IPS-NIHi11 (cell line): ENCODE data around the gene PAX2.

ENCODE experiments used
- DNase-seq: peaks from one replicate; pipeline ENCODE4 v3.0.0; 2012; ENCODE audit warnings: mixed read lengths, low spot score

The PAX2 gene

DNA sequence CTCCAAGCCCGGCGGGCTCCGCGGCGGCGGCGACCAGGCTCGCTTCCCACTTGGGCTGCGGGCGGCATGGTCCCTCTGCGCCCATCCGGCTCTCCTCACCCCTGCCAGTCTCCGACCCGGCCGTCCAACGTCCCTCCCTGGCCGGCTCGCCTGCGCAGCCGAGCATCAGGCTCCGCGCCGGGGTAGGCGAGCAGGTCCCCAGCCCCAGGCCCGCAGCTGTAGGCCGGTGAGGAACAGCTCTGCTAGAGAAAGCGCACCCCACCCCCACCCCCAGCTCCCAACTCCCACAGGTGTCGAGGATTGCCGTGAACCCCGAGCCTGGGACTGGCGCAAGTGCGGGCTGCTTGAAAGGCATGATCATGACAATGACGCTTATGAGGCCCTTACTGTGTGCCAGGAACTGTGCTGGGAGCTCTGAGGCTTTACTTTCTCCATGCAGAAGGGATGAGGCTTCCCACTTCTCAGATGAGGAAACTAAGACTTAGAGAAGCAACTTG lies 20.8 kb upstream of the PAX2 start:
- no peak for DNase-seq

DNA sequence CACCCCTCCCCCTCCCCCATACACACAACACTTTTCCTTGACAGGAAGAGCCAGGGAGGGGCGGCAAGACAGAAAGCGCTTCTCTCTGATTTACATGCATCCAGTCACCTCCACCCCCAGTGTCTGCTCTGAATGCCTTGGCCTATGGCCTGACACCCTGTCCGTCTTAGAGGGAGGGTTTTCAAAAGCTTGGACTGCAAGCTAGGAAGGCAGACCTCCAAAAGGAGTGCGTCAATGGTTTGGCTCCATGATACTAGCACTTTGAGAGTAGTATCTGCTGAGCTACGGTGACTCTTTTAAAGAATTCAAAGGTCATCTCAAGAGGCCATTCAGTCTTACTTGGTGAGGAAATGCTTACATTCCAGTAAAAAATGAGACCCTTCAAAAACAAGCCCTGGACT lies 20.3 kb upstream of the PAX2 start:
- DNase-seq: no peak

DNA sequence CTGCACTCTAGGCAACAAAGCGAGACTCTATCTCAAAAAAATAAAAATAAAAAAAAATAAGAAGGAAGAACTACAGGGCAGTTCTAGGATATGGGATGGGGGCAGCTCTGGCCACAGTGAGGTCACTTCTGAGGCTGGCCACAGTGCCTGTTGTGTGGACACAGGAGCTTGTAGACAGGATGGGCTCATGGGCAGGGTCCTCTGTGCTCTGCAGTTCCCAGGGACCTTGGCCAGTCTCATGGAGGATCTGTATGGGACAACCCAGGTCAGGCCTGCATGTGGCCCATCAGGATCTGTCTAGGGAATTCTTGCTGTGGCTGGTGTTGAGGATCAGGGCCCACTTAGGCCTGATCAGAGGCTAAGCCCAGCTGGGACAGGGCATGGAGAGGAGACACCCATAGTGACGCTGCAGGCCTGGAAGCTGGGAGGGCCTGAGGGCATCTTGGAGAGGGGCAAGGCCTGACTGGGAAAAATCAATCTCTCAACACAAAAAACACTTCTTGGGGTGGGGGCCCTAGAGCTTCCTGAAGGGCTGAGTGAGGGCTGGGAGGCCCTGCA lies 19.4 kb upstream of the PAX2 start:
- DNase-seq: no peak

DNA sequence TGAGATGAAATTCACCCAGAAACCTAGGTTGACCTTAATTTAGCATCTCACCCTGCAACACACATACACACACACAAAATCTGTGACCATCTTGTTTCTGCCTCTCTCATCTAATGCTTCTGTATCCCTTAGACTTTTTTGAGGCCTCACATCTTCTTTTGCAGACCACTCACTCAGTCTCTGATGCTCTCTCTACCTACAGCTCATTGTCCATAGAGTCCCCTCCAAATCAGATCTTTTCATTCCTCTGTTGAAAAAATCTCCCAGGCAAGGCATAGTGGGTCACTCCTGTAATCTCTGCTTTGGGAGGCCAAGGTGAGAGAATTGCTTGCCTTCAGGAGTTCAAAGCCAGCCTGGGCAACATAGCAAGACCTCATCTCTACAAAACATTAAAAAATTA lies 17.6 kb upstream of the PAX2 start:
- no peak for DNase-seq

DNA sequence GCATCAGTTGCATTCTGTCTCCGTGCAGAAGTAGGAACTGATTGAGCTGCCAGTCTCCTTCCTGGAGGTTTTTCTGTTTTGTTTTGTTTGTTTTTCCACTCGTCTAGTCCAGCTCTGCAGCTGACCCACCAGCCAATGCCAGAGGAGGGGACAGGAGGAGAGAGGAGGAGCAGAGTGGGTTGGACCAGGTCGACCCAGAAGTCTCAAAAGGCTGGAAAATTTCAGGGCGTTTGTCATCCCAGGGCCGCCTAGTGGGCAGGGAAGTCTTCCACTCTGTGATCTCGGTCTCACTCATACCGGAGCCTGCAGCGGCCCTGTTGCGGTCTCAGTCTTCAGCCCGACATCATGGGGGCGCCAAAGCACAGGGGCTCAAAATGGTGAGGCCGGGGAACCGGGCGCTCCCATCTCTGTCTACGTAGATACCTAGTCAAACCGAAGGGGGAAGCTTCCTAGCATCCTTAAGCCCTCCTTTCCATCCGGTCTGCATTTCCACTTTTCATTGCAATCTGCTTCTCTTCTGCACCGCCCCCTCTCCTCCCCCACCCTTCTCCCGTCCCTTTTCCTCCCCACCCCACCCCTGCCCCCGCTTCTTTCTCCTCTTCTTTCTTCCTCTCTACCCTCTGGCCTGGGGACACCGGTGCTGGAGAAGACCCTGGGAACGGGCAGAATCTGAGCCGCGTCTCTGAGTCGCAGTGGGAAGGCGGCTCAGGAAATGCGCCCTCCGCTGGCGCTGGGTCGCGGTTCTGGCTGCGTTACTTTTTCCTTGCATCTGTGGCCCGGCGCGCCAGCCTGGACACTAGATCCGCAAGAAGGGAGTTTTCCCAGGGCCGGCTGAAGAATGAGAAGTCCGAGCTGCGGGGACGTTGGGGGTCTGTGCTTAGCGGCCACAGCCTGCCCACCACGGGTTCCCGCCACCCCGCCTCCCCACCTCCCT lies 16.2 kb upstream of the PAX2 start:
- DNase-seq: no peak

DNA sequence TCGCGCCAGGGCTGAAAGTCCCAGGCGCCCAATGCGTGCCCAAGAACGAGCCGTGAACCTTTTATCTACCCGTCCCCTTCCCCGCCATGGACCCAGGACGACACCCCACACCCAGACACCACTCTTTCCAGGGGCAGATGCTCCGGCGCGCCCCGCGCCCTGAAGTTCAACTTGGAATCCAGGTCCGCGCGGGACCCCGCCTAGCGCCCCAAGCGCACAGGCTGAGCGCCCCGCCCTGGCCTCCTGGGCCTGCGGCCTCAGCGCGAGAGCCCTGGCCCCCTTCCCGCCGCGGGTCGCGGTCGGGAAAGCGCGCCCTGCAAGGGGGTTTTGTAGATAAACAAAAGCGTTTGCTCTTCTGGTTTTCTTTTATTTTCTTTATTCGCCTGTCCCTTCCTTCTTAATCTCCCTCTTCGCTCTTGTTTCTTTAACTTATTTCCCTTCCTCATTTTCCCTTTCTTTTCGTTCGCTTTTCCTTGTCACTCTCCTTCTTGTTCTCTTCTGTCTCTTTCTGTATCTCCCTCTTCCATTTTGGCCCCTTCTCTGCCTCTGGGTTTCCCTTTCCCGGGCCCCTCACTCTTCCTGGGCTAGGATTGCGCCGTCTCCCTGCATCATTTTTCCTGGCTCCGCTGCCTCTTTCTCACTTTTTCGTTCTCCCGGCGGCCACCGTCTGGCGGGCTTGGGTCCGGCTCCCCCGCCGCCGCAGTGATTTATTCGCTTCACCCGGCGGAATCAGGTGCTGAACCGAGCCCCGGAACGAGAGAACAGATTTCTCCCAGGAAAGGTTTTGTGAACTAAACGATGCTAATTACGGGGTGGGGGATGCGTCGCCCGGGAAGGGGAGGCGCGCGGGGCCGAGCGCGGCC lies 15.3 kb upstream of the PAX2 start:
- DNase-seq: no peak

DNA sequence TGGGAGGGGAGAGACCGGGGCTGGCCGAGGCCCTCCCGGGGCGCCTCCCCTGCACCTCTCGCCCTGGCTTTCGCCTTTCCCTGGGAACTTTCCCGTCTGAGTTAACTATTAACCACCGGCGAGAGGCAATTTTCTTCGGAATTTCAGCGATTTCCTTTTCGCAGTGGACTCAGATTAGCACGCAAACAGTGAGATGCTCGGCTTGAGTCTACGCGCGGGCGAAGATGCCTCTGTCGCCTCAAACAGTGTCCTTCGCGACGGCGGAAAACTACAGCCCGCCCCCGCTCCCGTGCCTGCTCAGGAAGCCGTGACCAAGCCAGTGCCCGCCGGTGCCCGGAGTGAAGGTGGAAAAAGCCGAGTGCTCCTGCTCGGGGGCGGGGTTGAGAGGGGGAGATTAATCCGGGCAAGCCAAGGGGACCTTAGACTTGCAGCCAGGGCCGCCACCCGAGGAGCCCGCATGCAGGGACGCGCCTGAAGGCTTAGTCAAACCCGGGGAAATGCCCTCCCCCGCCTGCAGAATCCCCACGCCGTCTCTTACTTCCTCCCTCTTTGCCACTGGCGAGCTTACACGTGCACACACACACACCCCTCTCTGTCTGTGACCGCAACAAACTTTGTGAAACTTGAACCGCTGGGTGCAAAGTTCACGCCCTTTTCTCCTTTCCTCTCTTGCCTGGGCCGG lies 14.5 kb upstream of the PAX2 start:
- no peak for DNase-seq

DNA sequence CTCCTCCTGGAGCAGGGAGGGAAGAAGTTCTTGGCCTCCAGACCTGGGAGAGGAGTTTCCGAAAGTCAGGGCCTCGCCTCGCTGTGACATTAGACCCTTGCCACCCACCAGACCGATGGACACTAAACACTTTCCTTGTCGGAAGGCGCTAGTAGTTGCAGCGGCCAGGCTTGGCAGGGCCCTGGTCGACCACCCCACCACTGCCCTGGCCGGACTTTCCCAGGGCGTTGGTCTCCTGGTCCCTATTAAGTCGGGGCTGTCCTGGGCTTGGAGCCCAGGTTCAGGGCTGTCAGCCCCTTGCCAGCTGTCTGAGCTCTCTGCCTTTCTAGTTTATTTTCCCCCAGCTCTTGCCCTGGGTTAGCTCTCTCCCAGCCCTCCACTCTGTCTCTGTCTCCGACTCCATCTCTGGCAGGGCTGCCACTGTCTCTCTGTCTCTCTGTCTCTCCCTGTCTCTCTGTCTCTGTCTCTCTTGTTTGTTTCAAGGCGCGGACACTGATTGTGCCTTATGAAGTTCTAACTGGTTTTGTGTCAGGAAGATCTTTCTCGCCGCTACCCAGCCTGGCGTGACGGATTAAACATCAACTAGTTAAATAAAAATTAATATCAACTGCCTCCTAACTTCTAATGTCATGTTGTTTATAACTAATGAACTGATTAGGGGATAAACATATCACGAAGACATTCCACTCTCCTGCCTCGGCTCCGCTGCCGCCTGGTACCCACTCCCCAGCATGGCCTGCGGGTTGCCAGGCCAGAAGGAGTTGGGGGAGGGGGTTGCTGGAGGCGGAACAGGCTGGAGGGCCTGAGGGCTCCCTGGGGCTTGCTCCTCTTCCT lies 13.8 kb upstream of the PAX2 start:
- no peak for DNase-seq

DNA sequence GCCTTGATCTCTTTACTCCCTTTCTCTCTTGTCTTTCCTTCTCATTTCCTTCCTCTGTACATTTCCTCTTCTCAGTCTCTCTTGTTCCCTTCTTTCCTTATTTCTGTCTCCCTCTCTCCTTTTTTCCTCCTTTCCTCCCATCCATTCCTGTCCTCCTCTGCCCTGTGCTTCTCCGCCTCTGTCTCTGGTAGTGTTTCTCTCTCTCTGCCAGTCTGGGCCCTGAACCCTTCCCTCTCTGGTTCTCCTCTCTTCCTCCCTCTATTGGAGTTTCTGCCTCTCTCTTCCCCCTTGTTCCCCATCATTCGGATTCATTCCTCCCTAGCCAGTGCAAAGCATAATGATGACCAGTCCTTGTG lies 13.2 kb upstream of the PAX2 start:
- DNase-seq: no peak

DNA sequence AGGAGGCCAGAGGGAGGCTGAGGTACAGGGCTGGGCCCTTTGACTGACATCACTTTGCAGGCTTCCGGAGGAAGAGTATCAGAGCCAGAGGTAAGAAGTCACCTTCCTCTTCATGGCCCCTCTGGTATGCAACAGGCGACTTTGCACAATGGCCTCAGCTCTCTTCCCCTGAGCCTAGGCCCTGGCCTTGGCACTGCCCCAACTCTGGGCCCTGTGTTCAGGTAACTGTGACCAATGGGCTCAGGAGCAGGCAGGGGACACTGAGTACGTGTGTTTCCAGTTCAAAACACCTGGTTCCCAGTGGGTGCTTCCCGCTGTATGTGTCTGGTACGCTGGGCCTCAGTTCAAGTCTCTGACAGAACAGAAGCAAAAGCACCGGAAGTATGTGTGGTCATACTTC lies 12.1 kb upstream of the PAX2 start:
- no peak for DNase-seq

DNA sequence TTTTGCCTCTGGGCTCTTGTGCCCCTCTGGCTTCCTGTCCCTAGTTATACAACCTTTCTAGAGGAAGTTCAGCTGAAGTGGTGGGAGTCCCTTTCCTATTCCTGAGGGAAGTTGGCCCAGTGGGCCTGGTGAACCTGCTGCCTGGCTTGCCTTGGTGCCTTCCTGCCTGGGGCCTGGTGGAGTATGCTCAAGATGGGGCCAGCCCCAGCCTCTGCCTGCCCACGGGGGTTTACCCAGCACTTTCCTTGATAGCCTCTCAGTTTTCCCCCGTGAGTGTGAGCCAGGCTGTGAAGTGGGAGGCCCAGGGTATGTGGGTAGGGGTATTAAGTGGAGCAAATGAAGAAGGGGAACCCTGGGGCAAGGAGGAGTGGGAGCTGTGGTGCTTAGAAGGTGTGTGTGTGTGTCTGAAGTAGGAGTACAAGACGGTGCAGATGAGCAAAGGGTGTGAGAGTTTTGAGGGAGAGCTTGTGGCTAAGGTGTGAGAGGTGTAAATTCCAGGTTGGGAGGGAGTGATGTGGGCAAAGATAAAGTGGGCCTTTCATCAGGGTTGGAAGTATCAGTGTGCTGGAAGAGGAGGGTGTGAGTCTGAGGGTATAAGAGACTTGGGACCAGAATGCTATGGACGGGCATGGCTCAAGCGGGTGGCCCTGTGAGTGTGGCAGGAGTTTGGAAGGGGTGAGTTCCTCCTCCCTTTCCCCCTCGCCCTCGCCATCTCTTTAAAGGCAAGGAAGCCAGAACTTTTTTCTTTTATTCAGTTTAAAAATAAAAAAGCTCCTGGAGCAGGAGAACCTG lies 10.9 kb upstream of the PAX2 start:
- DNase-seq: no peak

DNA sequence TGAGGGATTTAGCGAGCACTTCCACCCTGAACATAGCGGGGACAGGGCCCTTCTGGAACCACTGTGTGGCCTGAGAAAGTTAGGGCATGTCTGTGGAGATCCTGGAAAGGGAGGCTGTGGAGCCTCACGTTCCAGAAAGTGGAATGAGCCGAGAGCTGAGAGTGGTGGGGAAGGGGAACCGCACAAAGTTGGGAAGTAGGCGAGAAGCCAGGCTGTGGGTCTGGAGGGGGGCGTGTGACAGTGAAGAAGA lies 10.4 kb upstream of the PAX2 start:
- no peak for DNase-seq

DNA sequence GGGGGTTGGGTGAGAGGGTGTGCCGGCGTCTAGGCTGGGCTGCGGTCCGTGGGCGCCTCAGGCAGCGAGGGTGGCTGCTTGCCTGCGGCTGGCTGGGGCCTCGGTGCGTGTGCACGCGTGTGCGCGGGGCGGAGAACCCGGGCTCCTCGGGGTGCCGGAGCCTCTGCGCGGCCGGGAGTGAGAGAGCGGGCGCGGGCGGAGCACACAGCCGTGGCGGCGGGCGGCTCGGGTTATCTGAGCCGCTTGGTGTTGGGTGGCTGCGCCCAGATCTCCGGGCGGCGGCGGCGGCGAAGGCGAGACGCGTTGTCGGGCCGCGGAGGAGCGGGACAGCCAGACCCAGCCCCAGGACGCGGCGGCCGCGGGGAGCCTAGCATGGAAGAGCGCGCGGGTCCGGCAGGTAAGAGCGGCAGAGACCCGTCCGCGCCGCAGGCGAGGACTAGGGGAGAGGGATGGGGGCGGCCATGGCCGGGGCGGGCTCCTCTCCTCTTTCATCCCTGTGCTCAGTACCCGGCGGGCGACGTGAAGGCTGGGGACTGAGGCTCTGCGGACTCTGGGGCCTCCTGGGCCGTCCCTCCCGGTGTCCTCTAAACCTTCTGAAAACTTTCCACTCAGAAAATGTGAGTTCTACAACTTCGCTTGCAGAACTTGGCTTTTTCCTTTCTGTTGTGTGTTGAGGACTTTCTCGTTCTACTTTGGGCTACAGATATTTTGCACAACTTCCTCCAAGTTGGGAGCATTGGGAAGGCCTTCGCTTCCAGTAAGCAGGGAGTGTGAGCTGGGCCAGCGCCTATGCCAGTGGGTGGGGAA lies 9.8 kb upstream of the PAX2 start:
- no peak for DNase-seq

DNA sequence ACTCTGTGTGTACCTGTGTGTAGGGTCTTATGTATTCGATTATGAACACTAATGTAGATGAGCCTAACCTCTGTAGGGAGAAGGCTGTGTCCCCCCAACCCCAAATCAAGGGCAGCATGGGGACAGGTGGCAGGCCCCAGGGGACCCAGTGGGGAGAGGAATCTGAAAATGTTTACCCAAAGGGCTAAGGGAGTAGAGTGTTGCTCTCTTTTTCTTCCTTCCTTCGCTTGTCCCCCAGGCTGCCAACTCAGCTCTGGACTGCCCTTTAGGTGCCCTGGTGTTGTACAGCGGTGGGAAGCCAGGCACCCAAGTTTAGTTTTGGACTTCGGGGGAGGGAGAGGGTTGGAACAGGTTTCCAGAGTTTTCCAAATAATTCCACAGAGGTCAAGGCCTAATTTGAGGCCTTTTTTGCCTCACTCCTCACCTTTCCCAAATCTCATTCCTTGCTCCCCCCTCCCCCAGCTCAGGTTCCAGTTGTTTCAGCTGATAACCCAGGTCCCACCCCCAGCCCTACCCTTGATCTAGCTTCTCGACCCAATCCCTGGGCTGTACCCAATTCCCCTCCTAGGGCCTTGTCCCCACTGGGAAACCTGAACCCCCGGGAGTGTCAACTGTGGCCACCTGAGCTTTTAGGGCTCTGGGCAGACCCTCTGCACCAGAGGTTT lies 9.1 kb upstream of the PAX2 start:
- DNase-seq: no peak

DNA sequence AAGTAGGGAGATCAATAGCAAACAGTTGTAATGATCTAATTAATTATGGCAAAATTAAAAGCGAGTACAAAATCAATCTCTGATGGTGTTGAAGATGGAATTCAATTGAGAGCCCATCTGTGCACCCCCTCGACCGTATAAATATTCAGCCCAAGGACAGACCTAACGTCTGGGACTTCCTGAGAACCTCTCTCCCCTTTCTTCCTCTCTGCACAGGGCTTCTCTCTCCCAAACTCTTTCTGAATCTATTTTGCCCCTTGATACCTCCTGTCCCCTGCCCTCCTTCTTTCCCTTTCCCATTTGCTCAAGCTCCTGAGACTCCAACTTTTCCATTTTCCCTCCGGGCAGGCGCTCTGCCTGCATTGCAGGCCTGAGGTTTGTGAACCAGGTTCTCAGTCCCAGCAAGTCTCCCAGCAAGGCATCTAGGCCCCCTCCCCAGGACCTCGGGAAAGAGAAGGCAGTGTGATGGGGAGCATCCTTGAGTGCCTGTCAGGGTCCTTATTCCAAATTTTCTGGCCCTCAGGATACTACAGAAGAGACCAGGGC lies 8.5 kb upstream of the PAX2 start:
- no peak for DNase-seq

DNA sequence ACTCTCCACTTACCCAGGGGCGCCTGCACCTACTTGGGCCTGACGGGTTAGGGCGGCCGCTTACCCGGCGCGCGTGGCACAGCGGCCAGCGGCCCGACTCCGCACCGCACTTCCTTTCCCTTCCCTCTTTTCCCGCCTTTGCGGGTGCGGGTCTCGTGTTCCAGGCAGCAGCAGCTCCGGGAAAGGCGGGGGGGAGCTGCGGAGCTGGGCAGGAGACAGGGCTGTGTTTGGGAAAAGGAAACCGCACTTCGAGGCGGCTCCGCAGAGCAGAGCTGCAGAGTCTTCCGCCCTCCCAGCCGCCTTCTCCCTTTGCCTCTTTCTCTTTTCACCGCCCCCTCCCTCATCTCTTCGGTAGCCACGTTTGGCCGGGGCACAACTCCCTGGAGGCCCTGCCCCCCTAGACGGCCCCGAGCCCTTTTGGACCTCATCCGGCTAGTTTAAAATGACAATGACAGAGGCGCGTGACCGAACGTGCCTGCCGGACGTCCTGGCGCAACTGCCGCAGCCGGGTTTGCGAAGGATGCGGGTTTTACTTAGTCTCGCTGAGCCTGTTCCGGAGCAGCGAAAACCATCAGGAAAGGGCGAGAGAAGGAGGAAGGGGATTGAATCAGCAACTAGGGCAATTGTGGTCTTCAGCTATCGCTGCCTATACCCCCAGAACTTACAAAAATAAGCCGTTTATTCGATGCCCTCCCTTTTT lies 7.9 kb upstream of the PAX2 start:
- no peak for DNase-seq

DNA sequence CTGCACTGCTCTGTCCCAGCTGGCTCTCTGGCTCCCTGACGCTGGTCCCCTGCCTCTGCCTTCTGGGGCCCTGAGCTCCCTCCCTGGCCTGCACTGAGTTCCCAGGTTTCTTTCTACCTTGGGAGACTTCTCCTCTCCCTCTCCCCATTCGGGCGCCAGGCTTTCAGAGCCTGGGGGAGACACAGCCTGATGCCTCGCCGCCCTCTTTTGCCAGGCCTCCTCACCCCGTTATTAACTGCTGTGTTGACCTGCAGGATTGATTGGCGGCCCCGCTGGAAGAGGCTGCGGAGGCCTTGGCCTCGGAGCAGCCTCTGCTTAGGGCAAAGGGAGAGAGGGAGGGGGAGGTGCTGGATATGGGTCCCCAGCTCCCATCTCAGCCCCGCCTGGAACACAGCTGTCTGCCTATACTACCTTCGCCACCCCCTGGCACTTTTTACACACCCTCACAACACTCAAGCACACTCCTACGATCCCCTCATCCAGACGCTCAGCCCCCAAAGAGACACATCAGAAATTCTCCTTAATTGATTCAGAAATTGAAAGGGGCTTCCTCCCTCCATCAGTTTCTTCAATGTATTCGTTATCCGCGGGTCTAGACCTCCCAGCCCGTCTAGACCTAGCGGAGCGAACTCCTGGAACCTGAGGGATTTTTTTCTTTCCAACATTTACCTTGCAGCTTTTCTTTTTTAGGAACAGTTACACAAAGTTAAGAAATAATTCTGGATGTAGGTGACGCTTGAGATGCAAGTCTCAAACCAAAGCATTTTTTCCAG lies 7.1 kb upstream of the PAX2 start:
- no peak for DNase-seq
